Psoas muscle (tissue), 8 donors: ENCODE data around the gene TBL2. TPM values are rescaled to one million over a fixed set of nuclear protein-coding genes. Genes with fewer than 3 reads are reported as not detected.

ENCODE experiments used
- ATAC-seq, 4 donors: fragments of 200-7000 bp; cut with Tn5 transposase; one replicate each; pipeline ENCODE4 v1.9.1; 2020; ENCODE audit warnings: moderate library complexity in 3 of 4, mild to moderate bottlenecking in 2 of 4
- DNase-seq, 2 donors: peaks; one replicate each; pipeline ENCODE4 v3.0.0-alpha.2; 2020
- H3K27ac ChIP-seq: fragments of 200-600 bp; one replicate; pipeline ENCODE4 v1.8.0; 2022
- H3K27me3 ChIP-seq, 3 donors: fragments of 200-600 bp in 1 of 3; one replicate each; pipeline versions ENCODE4 v1.6.1 to v1.8.0; 2013 to 2022; ENCODE audit warnings: low read length in 2 of 3, mild to moderate bottlenecking in 2 of 3, moderate library complexity in 1 of 3; ENCODE audit not compliant: insufficient read depth in 3 of 3
- H3K36me3 ChIP-seq, 2 donors: fragments of 200-600 bp in 1 of 2; one replicate each; pipeline versions ENCODE4 v1.6.1 to v1.8.0; 2013 to 2022; ENCODE audit warnings: low read depth in 1 of 2, mild to moderate bottlenecking in 1 of 2, moderate library complexity in 1 of 2; ENCODE audit not compliant: insufficient read depth in 1 of 2
- H3K4me1 ChIP-seq: fragments of 200-600 bp; one replicate; pipeline ENCODE4 v1.8.0; 2022
- H3K4me3 ChIP-seq: fragments of 200-600 bp; one replicate; pipeline ENCODE4 v1.8.0; 2022; ENCODE audit warnings: mild to moderate bottlenecking
- H3K9me3 ChIP-seq: fragments of 200-600 bp; one replicate; pipeline ENCODE4 v1.8.0; 2022
- CTCF ChIP-seq: fragments of 200-600 bp; IDR thresholded peaks from one replicate; pipeline ENCODE4 v1.8.0; 2022; ENCODE audit warnings: antibody characterized with exemption
- WGBS, 3 donors: extraction: QIAGEN DNeasy Blood & Tissue Kit; methylation state at CpG; one replicate each; pipeline versions ENCODE4 v1.1.6 to v1.1.7; 2013; 5-methylcytosine and 5-hydroxymethylcytosine counted together
- intact Hi-C, 2 donors: fragments of 100-400 bp; cut with DNase I; formaldehyde crosslinking; loops; one replicate each; pipeline versions ENCODE4 v1.11.0 to v1.14.2; 2022
- polyA plus RNA-seq, 3 donors: library from polyadenylated mRNA; stranded (reverse); fragments of 200-250 nt; gene quantifications; one replicate each; pipeline ENCODE4 v1.2.3, GENCODE V29; 2013
- total RNA-seq, 4 donors: library from RNA; stranded (reverse); fragmentation: NEBNext Ultra II Directional in 2 of 4; extraction: Animal tissue kit (Norgen Biotek cat#: 25700) in 2 of 4; gene quantifications; one replicate each; pipeline versions ENCODE4 v1.2.1 to v1.2.4, GENCODE V29; 2021 to 2023
- donor health status: healthy with polysubstance abuse.
- donor health status: DM: no; HTN: no; CAD: no; lungs with moderate emphysema.
- donor health status: Bipolar disorder and iron deficiency.
- donor health status: healthy.
- donor health status: DM: yes; HTN: yes; CAD: no.
- donor health status: DM: no; HTN: no; CAD: no.
- donor health status: DM: no; HTN: no; CAD: no.
- donor health status: DM: yes; HTN: yes; CAD: no.

TBL2 gene
- total and polyA plus RNA-seq, 7 donors = 8.1 to 16.1 (median 11.3) TPM

DNA sequence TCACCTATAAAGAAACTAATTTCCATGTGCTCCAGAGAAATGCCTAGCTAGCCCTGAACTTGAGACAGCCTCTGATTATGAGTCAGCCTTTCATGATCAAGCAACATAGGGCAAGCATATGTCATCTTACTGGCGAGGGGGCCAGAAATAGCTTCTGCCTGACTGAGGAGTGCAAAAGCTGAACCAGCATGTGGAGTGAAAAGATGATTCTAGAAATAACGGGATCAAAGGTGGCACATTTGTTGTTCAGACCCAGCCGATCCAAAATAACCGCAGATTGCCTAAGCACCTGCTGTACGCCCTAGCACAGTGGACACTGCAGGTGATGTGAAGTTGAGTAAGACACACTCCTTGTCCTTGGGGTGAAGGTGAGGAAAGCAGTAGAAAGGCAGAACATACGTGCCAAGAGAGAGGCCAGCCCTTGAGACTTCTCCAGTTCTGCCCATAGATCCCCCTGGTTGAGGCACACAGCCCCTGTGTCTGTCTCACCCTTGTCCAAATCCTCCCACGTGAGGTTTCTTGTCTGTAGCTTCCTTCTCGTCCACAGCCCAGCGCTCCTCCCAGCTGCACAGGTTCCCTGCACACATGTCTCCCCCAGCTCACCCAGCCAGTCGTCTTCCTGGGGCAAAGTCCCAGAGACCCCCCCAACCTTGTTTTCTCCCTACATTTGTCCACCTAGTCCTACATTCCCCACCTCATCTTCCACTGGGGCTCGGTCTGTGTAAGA is 18.1 kb downstream of the TBL2 start:
- Histone ChIP-seq H3K4me3 (no peak overlapping the region), H3K4me1 (peaks cover 26% of the 10 kb centered on the region), H3K9me3 (no peaks in the 10 kb centered on the region), H3K27ac (peak overlapping the region; percentile 98), H3K36me3 (no peaks in the 10 kb centered on the region), H3K27me3 (no peaks in the 10 kb centered on the region)
- ATAC-seq (peak; percentile 60 to 71 (median 66)), DNase-seq (no peak)
- no peak for TF ChIP-seq CTCF
- intact Hi-C loops = no loop called here
- WGBS, 3 donors = 57 to 61% (median 59%) methylated on average over 11 of the region's 11 CpGs

DNA sequence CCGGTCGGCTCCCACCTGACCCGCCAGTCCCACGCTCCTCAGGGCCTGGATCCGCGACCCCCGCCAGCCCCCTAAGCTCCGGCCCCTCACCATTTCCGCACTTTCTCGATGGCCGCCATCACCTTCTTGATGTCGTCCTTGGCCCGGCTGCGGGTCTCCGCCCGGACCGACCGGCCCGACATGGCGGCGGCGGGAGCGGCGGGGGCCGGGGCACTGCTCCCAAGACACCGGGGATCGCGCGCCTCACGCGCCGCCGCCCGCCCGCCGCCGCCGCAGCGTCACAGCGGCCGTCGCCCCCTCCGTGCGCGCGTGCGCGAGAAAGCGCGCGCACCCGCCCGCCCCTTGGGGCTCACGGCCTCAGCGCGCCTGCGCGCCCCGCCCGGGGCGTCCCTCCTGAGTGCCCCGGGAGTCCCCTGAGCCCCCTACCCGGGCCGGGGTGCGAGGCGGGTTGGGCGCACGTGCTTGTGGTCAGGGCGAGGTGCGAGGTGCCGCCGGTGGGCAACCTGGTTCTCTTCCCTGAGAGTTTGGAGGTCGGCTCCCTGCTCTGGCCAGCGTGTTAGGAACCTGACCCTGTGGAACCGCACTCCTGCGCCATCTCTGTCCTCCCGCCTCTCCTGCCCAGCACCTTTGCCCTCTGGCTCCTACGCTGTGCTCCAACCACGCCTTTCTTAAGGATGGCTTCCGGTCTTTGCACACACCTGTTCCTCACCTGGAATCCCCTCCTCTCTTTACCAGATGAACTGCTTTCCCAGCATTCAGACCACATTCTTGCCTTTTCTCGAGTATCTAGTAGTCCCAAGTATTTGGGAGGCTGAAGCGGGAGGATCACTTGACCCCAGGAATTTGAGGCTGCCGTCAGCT is 20.8 kb downstream of the TBL2 start, which contains the start of gene BCL7B:
TSS of gene BCL7B (minus strand) at position 294 of the 861 bp plus-strand sequence. CDS start at position 182, 112 bp downstream.
- peak within 1 kb of the TSS; percentile 98 for H3K27ac ChIP-seq
- peak within 1 kb of the TSS; percentile 80 for H3K4me3 ChIP-seq
- ATAC-seq (peak; percentile 66 to 74 (median 66)), DNase-seq (peak; percentile 77 to 88)
- no peaks in the 10 kb centered on the region for H3K9me3 ChIP-seq
- no peak for TF ChIP-seq CTCF
- peaks cover 2 to 21% of the 10 kb centered on the region in 2 donors for H3K36me3 ChIP-seq
- peaks cover 39% of the 10 kb centered on the region for H3K4me1 ChIP-seq
- intact Hi-C loops = loop anchor here (1.0 to 5.0 kb wide), 3 partner anchors 21 to 37 kb away; partner anchors contain the start of genes BAZ1B (in 1 of the 2) and TBL2 (in 1 of the 2)
- no peaks in the 10 kb centered on the region for H3K27me3 ChIP-seq
- WGBS, 3 donors = 5 to 7% (median 5%) methylated on average over 48 to 83 of the region's 83 CpGs

GRCh38 chr7:73557108-73557396 is 21.3 kb downstream of the TBL2 start:
- Histone ChIP-seq H3K4me3 (peak overlapping the region; percentile 80), H3K27me3 (no peaks in the 10 kb centered on the region), H3K27ac (peak overlapping the region; percentile 98), H3K4me1 (peaks cover 39% of the 10 kb centered on the region), H3K36me3 (peaks cover 3 to 27% of the 10 kb centered on the region in 2 donors), H3K9me3 (no peaks in the 10 kb centered on the region)
- intact Hi-C loops = loop anchor here (1.0 to 5.0 kb wide), 3 partner anchors 21 to 36 kb away; partner anchors contain the start of genes BAZ1B (in 1 of the 2) and TBL2 (in 1 of the 2)
- DNase-seq (peak; percentile 95 to 97), ATAC-seq (peak; percentile 90 to 93 (median 92))
- no peak for TF ChIP-seq CTCF
- WGBS, 3 donors = 0% methylated on average over 17 to 36 of the region's 36 CpGs; no CpG with 5 or more reads in 1 of the 3 donors

- DNase-seq (no peak), ATAC-seq (no peak)
- Histone ChIP-seq H3K27me3 (no peaks in the 10 kb centered on the region), H3K9me3 (no peaks in the 10 kb centered on the region), H3K27ac (peak overlapping the region; percentile 98), H3K36me3 (peaks cover 6 to 33% of the 10 kb centered on the region in 2 donors), H3K4me3 (peak overlapping the region; percentile 80), H3K4me1 (peaks cover 39% of the 10 kb centered on the region)
- intact Hi-C loops = loop anchor here (1.0 to 5.0 kb wide), 3 partner anchors 22 to 36 kb away; partner anchors contain the start of genes BAZ1B (in 1 of the 2) and TBL2 (in 1 of the 2)
- 14 to 19% (median 14%) methylated on average over 27 to 28 of the region's 28 CpGs for WGBS, 3 donors
- TF ChIP-seq CTCF = no peak
Observed at GRCh38 chr7:73556208-73557107, 21.9 kb downstream of the TBL2 start.
